IMR-90 (cell line): ENCODE results near the gene S100A1. TPM values are rescaled to one million over a fixed set of nuclear protein-coding genes. Genes with fewer than 3 reads are reported as not detected.

Source experiments
- polyA plus RNA-seq, 3 experiments: library from polyadenylated mRNA; depleted of rRNA; stranded (reverse); fragments of >200 nt; gene quantifications; 2 replicates each; pipeline ENCODE4 v1.2.3, GENCODE V29; 2012; ENCODE audit warnings: low replicate concordance in 1 of 3
- total RNA-seq: library from RNA; depleted of rRNA; stranded (reverse); fragments of >200 nt; gene quantifications from 2 replicates; pipeline ENCODE4 v1.2.3, GENCODE V29; 2012
- TF ChIP-seq, protein P1 (sequence below): fragments of 150-350 bp; IDR thresholded peaks from 2 replicates; pipeline ENCODE4 v1.6.1; 2017; ENCODE audit warnings: mild to moderate bottlenecking, antibody characterized with exemption, low read length, low read depth

Gene S100A1
- total and polyA plus RNA-seq, 2 of the 4 experiments (the other 2 are of a cell fraction), result 0.18 to 0.29 TPM

- TF ChIP-seq, protein P1, sequence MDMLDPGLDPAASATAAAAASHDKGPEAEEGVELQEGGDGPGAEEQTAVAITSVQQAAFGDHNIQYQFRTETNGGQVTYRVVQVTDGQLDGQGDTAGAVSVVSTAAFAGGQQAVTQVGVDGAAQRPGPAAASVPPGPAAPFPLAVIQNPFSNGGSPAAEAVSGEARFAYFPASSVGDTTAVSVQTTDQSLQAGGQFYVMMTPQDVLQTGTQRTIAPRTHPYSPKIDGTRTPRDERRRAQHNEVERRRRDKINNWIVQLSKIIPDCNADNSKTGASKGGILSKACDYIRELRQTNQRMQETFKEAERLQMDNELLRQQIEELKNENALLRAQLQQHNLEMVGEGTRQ, result no peak
Observed at GRCh38 chr1:153631047-153632022, 3.1 kb downstream of the S100A1 start (continued).
